Umbilical cord (tissue), 1 donor: ENCODE results near the gene ESRRA. TPM values are rescaled to one million over a fixed set of nuclear protein-coding genes. Genes with fewer than 3 reads are reported as not detected.

Experiments
- total RNA-seq: library from RNA; depleted of rRNA; stranded (reverse); fragments of >200 nt; gene quantifications from one replicate; pipeline ENCODE4 v1.2.3, GENCODE V29; 2014; ENCODE audit warnings: low replicate concordance; ENCODE audit not compliant: insufficient read depth

ESRRA gene
- total RNA-seq, 1 donor from 2014 or later: 12.0 TPM

Other genes with a start within 250 kb of the ESRRA start
- gene MACROD1, start 139.4 kb upstream of the ESRRA start, total RNA-seq: 8.9 TPM
- 47.2 TPM for gene STIP1, start 119.4 kb upstream of the ESRRA start, total RNA-seq
- gene FERMT3, start 98.8 kb upstream of the ESRRA start, total RNA-seq: 14.2 TPM
- gene TRPT1, start 79.3 kb upstream of the ESRRA start, total RNA-seq: 23.6 TPM
- gene NUDT22, start 79.2 kb upstream of the ESRRA start, total RNA-seq: 17.3 TPM
- 13.5 TPM for gene DNAJC4, start 75.0 kb upstream of the ESRRA start, total RNA-seq
- gene VEGFB, start 70.9 kb upstream of the ESRRA start, total RNA-seq: 46.9 TPM
- 32.7 TPM for gene FKBP2, start 64.4 kb upstream of the ESRRA start, total RNA-seq
- 60.4 TPM for gene PPP1R14B, start 58.6 kb upstream of the ESRRA start, total RNA-seq
- gene PLCB3, start 54.0 kb upstream of the ESRRA start, total RNA-seq: 17.6 TPM
- gene BAD, start 20.9 kb upstream of the ESRRA start, total RNA-seq: 52.5 TPM
- 0.48 TPM for gene GPR137, start 19.7 kb upstream of the ESRRA start, total RNA-seq
- gene KCNK4, start 14.2 kb upstream of the ESRRA start, total RNA-seq: 3.6 TPM
- not detected for gene CATSPERZ, start 5.2 kb upstream of the ESRRA start, total RNA-seq
- gene TRMT112, start 12.0 kb downstream of the ESRRA start, total RNA-seq: 226 TPM
- 152 TPM for gene PRDX5, start 12.6 kb downstream of the ESRRA start, total RNA-seq
- 3.6 TPM for gene CCDC88B, start 34.7 kb downstream of the ESRRA start, total RNA-seq
- gene RPS6KA4, start 53.6 kb downstream of the ESRRA start, total RNA-seq: 16.4 TPM